ENCODE measurements around the gene TMEM100.

DNA sequence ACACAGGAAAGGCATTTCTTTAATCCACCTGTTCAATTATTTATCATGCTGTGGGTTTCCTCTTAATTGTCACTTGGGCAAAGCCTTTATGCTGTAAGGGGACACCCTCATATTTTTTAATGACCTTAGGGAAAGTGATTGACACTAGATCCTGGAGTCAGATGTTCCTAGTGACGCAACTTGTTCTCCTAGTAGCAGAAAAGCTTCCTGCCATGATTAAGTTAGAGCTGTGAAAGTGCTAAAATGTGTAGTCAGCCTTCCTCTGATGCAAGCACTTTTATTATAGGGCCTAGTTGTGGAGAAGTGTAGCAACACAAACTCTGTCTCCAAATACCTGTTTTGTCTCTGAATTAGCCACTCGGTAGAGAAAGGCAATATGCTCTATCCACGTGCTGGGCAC lies 12.3 kb downstream of the TMEM100 start:
- TF ChIP-seq POLR2AphosphoS2 (IDR thresholded peaks at IDR 0.05; ENCODE audit: low read depth, low read length) (no peak), CBX3 (IDR thresholded peaks at IDR 0.05; ENCODE audit: borderline replicate concordance, low read depth) (no peak), POLR2A (IDR thresholded peaks at IDR 0.05; ENCODE audit: low read depth, low read length) (no peak), SUPT20H (IDR thresholded peaks at IDR 0.05; ENCODE audit: borderline replicate concordance, control insufficient read depth, low read depth, low read length) (no peak), STAT3 (IDR thresholded peaks at IDR 0.05; ENCODE audit: low read depth, low read length) (no peak), IKZF1 (conservative IDR thresholded peaks at IDR 0.05) (no peak), RUNX3 (IDR thresholded peaks at IDR 0.05; ENCODE audit: low read length) (no peak)
- TF ChIP-seq, protein P1, sequence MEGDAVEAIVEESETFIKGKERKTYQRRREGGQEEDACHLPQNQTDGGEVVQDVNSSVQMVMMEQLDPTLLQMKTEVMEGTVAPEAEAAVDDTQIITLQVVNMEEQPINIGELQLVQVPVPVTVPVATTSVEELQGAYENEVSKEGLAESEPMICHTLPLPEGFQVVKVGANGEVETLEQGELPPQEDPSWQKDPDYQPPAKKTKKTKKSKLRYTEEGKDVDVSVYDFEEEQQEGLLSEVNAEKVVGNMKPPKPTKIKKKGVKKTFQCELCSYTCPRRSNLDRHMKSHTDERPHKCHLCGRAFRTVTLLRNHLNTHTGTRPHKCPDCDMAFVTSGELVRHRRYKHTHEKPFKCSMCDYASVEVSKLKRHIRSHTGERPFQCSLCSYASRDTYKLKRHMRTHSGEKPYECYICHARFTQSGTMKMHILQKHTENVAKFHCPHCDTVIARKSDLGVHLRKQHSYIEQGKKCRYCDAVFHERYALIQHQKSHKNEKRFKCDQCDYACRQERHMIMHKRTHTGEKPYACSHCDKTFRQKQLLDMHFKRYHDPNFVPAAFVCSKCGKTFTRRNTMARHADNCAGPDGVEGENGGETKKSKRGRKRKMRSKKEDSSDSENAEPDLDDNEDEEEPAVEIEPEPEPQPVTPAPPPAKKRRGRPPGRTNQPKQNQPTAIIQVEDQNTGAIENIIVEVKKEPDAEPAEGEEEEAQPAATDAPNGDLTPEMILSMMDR (IDR thresholded peaks at IDR 0.05 in 2 of 3, conservative IDR thresholded peaks at IDR 0.05 in 1 of 3; ENCODE audit: control insufficient read depth in 2 of 3, extremely low read depth in 1 of 3, insufficient read depth in 1 of 3, low read depth in 3 of 3, low read length in 3 of 3), result no peak
- TF ChIP-seq, protein P2, sequence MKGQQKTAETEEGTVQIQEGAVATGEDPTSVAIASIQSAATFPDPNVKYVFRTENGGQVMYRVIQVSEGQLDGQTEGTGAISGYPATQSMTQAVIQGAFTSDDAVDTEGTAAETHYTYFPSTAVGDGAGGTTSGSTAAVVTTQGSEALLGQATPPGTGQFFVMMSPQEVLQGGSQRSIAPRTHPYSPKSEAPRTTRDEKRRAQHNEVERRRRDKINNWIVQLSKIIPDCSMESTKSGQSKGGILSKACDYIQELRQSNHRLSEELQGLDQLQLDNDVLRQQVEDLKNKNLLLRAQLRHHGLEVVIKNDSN (IDR thresholded peaks at IDR 0.05; ENCODE audit: borderline replicate concordance, extremely low read length, insufficient read depth, low read depth, low read length), result no peak

Measured in GM12878 (cell line).